GM18511 (cell line): ENCODE measurements around the gene MYO1B.

Experiments used
- ATAC-seq: cut with Tn5 transposase; IDR thresholded peaks from one replicate; pipeline ENCODE4 v1.9.1; 2021; ENCODE audit warnings: mild to moderate bottlenecking, moderate library complexity; ENCODE audit not compliant: unreplicated experiment

The MYO1B gene

GRCh38 chr2:191225690-191226089 is 19.5 kb upstream of the MYO1B start:
- no peak for ATAC-seq

DNA sequence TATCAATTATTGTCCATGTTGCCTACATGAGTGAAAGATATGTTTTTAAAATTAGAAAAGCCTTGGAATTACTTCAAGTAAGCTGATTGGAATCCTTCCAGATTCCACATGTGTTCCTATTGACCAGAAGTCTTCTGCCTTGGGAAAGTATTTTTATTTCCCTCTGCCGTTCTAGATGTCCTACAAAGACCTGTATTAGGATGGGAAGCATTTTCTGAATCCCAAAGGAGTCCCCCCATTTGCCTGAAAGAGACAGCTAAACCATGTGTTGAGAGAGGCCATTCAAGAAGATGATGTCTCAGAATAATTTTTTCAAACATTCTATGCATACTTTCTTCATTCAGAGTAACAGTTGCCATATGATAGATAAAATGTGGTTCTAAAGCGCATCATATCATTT is 19.0 kb upstream of the MYO1B start:
- ATAC-seq = no peak

DNA sequence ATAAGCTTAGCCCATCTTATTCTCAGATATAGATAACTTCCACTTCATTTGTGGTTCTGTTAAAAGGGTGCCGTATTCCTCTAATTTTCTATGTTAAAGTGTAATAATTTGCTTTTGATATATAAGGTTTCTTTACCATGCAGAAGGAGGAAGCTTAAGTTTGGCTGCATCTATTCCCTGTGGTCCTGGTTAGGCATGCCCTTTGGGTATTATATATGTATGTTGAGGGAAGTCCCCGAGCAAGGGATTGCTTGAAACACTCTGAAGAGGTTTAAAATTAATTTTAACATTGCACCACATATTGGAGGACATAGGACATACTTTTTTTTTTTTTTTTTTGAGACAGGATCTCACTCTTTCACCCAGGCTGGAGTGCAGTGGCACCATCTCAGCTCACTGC is 16.9 kb upstream of the MYO1B start:
- ATAC-seq = no peak

- no peak for ATAC-seq
Measured at GRCh38 chr2:191228861-191229260, 16.3 kb upstream of the MYO1B start.

GRCh38 chr2:191230174-191230573 is 15.0 kb upstream of the MYO1B start:
- ATAC-seq = no peak

- no peak for ATAC-seq
Measured at GRCh38 chr2:191231995-191232394, 13.2 kb upstream of the MYO1B start.

GRCh38 chr2:191233533-191233932 is 11.7 kb upstream of the MYO1B start:
- ATAC-seq = no peak

DNA sequence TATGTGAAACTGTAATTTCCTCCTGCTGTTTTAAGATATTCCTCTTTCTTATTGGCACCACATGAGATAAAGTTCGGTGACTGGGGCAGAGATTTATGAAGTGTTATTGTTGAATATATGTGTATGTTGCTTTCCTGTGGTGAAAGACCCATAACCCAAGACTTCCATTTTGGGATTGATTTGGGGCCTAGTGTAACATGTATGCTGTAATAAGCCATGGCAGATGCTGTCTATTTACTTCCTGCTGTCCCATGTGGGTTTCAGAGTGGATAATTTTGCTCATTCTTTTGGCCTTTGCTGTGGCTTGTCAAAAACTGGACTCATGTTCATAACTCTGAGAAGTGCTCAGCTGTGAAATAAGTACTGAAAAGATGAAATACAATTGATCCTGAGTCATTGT is 10.8 kb upstream of the MYO1B start:
- ATAC-seq = no peak

GRCh38 chr2:191240871-191241270 is 4.3 kb upstream of the MYO1B start:
- no peak for ATAC-seq

DNA sequence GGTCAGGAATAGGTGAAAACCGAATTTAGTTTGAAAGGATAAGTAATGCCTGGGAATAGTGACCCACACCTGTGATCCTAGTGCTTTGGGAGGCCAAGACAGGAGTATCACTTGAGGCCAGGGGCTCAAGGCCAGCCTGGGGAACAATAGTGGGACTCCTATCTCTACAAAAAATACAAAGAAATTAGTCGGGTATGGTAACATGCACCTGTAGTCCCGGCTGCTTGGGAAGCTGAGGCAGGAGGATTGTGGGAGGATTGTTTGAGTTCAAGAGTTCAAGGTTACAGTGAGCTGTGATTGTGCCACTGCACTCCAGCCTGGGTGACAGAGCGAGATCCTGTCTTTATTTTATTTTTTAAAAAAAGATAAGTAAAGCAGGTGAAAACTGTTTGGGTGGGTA is 3.8 kb upstream of the MYO1B start:
- ATAC-seq = no peak

DNA sequence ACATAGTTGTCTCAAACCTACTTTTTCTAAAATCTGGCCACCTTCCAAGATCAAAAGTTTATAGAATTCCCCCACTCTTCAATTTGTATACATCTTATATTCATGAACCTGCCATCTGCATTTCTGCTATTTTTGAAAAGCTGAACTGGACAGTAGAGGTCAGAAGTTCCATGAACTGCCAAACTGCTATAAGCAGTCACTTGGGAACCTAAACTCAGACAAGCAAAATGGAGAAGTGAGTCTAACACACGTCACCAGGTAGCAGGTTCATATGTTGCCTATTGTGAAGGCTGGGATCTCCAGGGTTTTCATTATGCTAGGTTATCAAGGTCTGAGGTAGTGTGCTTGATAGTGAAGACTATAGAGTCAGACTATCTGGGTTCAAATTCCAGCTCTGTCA is 2.0 kb upstream of the MYO1B start:
- peak; percentile 39 for ATAC-seq

GRCh38 chr2:191244350-191244749 is 854 bp upstream of the MYO1B start:
- no peak for ATAC-seq

GRCh38 chr2:191245869-191246531 is 796 bp downstream of the MYO1B start:
- ATAC-seq = peak; percentile 14

DNA sequence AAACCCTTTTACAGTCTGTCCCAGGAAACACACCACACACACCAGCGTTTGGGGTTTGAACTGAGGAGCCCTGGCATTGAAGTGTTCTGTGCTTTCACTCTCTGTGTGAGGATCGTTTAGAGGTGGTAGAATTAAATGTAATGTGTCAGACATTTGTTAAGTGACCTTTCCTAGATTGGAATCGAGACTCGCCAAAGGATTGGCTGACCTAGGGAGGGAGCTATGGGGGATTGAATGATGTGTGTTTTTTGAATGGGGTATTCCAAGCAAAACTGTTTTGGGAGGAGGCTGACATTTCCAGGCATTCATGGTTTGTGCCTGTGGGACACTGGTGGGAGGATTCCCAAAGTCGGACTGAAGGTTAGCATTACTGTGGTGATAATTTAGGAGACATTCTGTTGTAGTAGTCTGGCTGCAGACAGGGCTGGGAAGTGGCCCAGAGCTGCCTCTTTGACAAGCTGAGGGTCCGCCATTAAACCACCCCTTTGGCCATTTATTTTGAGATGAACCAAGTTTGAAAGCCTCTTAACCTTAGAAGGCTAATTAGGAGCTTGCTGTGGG is 1.7 kb downstream of the MYO1B start:
- ATAC-seq = no peak

- peak; percentile 51 for ATAC-seq
Measured at GRCh38 chr2:191247381-191248057, 2.3 kb downstream of the MYO1B start.

GRCh38 chr2:191249156-191249813 is 4.1 kb downstream of the MYO1B start:
- no peak for ATAC-seq

- ATAC-seq = no peak
Measured at GRCh38 chr2:191250400-191250799, 5.2 kb downstream of the MYO1B start.

- no peak for ATAC-seq
Measured at GRCh38 chr2:191250986-191251385, 5.8 kb downstream of the MYO1B start.

DNA sequence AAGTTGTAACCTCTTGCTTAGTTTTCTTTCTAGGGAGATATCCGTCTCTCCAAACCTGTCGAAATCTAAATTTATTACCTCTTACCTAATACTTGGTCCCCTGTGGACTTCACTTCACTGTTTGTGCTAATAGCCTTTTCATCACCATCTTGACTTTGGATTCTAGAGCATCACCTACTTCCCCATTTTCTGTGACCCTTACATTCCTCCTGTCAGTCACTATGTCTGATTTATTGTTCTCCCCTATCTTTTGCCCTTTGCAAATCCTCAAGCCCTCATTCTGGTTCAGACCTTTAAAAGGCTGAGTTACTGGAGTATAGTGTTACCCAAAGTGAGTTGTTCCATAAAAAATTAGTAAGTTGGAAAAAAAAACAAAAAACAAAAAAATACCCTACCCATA is 7.5 kb downstream of the MYO1B start:
- ATAC-seq = no peak

DNA sequence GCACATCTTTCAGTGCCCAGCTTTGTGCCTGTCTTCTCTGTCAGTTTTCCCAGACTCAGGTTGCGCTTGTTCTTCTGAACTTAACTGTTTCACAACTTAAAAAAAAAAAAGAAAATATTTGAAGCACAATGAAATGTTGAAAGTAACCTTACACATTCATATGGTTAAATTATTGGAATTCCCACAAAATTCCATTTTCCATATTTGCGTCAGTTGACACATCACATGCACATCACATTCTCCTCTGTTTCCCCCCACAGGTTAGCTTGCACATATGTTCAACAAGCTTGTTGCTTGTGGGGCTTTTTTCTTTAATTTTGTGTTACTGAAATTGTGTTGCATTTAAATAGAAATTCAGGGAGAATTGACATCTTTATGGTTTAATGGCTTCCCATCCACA is 8.3 kb downstream of the MYO1B start:
- no peak for ATAC-seq

- ATAC-seq = no peak
Measured at GRCh38 chr2:191255271-191255670, 10.1 kb downstream of the MYO1B start.

DNA sequence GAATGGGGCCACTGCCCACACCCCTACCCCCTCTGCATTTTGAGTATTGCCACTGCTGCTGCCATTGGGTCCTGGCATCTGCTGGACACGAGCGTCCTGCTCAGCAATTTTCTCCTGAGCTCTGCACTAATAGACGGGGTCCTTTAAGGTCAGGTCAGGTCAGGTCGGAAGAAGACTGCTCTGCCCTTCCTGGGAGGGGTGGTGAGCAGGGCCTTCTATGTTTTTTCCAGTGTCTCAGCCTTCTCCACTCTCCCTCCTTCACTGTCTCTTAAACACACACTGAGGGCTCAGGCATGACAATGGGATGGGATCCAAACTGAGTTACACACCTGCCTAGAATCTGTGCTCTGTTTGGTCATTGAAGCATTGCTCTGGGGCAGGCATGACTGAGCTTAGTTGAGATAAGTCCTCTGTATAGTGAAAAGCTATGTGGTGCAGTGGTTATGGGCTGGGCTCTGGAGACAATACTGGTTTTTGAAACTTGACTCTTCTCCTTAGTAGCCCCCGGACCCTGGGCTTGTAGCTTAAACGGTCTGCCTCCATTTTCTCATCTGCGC is 10.6 kb downstream of the MYO1B start:
- no peak for ATAC-seq
